GM19397 (cell line): Measurements from ENCODE around the gene NR6A1.

Experiments used
- ATAC-seq: cut with Tn5 transposase; IDR thresholded peaks from one replicate; pipeline ENCODE4 v1.9.1; 2021; ENCODE audit warnings: mild to moderate bottlenecking, moderate library complexity; ENCODE audit not compliant: unreplicated experiment

The NR6A1 gene

GRCh38 chr9:124733964-124734740, 37.0 kb downstream of the NR6A1 start:
- no peak for ATAC-seq

GRCh38 chr9:124730772-124731171, 40.3 kb downstream of the NR6A1 start:
- ATAC-seq = no peak

- no peak for ATAC-seq
These were observed 44.2 kb downstream of the NR6A1 start for GRCh38 chr9:124726886-124727285.

GRCh38 chr9:124725068-124725452, 46.1 kb downstream of the NR6A1 start:
- no peak for ATAC-seq

GRCh38 chr9:124724415-124725067, 46.6 kb downstream of the NR6A1 start:
- no peak for ATAC-seq

- ATAC-seq = no peak
These were observed 47.8 kb downstream of the NR6A1 start for GRCh38 chr9:124723352-124723751.

GRCh38 chr9:124721109-124721906, 49.8 kb downstream of the NR6A1 start:
- no peak for ATAC-seq

- no peak for ATAC-seq
These were observed 50.5 kb downstream of the NR6A1 start for GRCh38 chr9:124720429-124721108.

GRCh38 chr9:124718928-124719327, 52.2 kb downstream of the NR6A1 start:
- ATAC-seq = no peak

GRCh38 chr9:124717597-124717996, 53.5 kb downstream of the NR6A1 start:
- ATAC-seq = no peak

- no peak for ATAC-seq
These were observed 54.3 kb downstream of the NR6A1 start for GRCh38 chr9:124716808-124717207.

GRCh38 chr9:124710766-124711165, 60.3 kb downstream of the NR6A1 start:
- no peak for ATAC-seq

GRCh38 chr9:124709292-124709690, 61.8 kb downstream of the NR6A1 start:
- no peak for ATAC-seq

- no peak for ATAC-seq
These were observed 62.3 kb downstream of the NR6A1 start for GRCh38 chr9:124708633-124709291.

GRCh38 chr9:124708074-124708473, 63.0 kb downstream of the NR6A1 start:
- no peak for ATAC-seq

- no peak for ATAC-seq
These were observed 63.4 kb downstream of the NR6A1 start for GRCh38 chr9:124707666-124708065.

GRCh38 chr9:124706685-124707084, 64.4 kb downstream of the NR6A1 start:
- ATAC-seq = no peak

GRCh38 chr9:124699575-124699974, 71.5 kb downstream of the NR6A1 start:
- ATAC-seq = no peak

- ATAC-seq = no peak
These were observed 72.8 kb downstream of the NR6A1 start for GRCh38 chr9:124698265-124698664.

GRCh38 chr9:124697326-124698200, 73.5 kb downstream of the NR6A1 start:
- ATAC-seq = no peak
